Activated CD8-positive, alpha-beta T cell treated with anti-CD3 and anti-CD28 coated beads, Interleukin-2, amount 10 ng/mL, durations not matched to agents 7 days and 5 days (primary cell): ENCODE measurements around the gene CRY2. TPM values are rescaled to one million over a fixed set of nuclear protein-coding genes. Genes with fewer than 3 reads are reported as not detected.

Experiments
- ATAC-seq: fragments of 150-1000 bp; cut with Tn5 transposase; one replicate; pipeline ENCODE4 v1.10.0; 2021; ENCODE audit warnings: moderate library complexity
- CTCF ChIA-PET: fragments of 350-600 bp; sonication (Branson Sonifier 250); formaldehyde crosslinking; loops from one replicate; lab custom pipeline; 2021; ENCODE audit warnings: antibody characterized with exemption; lab: Charles Lee
- POLR2A ChIA-PET: fragments of 350-600 bp; sonication (Branson Sonifier 250); formaldehyde crosslinking; loops from one replicate; lab custom pipeline; 2021; ENCODE audit warnings: antibody characterized with exemption; lab: Charles Lee
- DNase-seq: peaks from one replicate; pipeline ENCODE4 v3.0.0-alpha.2; 2020
- H3K27ac Mint-ChIP-seq: one replicate; pipeline ENCODE4 v1.8.0; 2021; ENCODE audit warnings: mild to moderate bottlenecking, mixed read lengths
- H3K27me3 Mint-ChIP-seq: one replicate; pipeline ENCODE4 v1.8.0; 2021; ENCODE audit warnings: low read depth, mixed read lengths
- H3K36me3 Mint-ChIP-seq: one replicate; pipeline ENCODE4 v1.8.0; 2021; ENCODE audit warnings: low read depth, mixed read lengths
- H3K4me1 Mint-ChIP-seq: one replicate; pipeline ENCODE4 v1.8.0; 2021; ENCODE audit warnings: low read depth, mixed read lengths
- H3K4me3 Mint-ChIP-seq: one replicate; pipeline ENCODE4 v1.8.0; 2021; ENCODE audit warnings: mild to moderate bottlenecking, mixed read lengths
- H3K9me3 Mint-ChIP-seq: one replicate; pipeline ENCODE4 v1.8.0; 2022; ENCODE audit warnings: mixed read lengths; ENCODE audit not compliant: insufficient read depth
- total RNA-seq, 2 experiments: library from RNA; stranded (reverse); gene quantifications; one replicate each; pipeline ENCODE4 v1.2.3, GENCODE V29; 2021

CRY2 gene
- total RNA-seq, 2 experiments from 2014 or later: 24.4 to 28.1 TPM

GRCh38 chr11:45864041-45864440 lies 16.8 kb downstream of the CRY2 start:
- Mint-ChIP-seq H3K4me3 (no peak overlapping the region), H3K9me3 (no peaks in the 10 kb centered on the region), H3K27me3 (no peaks in the 10 kb centered on the region), H3K27ac (no peak overlapping the region), H3K4me1 (no peaks in the 10 kb centered on the region), H3K36me3 (peaks cover 29% of the 10 kb centered on the region)
- ChIA-PET CTCF (interaction anchor here (1.2 kb wide), 1 partner anchor 92 kb away, joined by 3 read pairs; no protein-coding TSS in a partner anchor), POLR2A (no interaction called here)
- DNase-seq (no peak), ATAC-seq (no peak)

- Mint-ChIP-seq H3K27me3 (no peaks in the 10 kb centered on the region), H3K27ac (no peak overlapping the region), H3K4me3 (no peak overlapping the region), H3K9me3 (no peaks in the 10 kb centered on the region), H3K36me3 (peaks cover 23% of the 10 kb centered on the region), H3K4me1 (no peaks in the 10 kb centered on the region)
- DNase-seq (no peak), ATAC-seq (no peak)
- ChIA-PET POLR2A (no interaction called here), CTCF (no interaction called here)
Observed at GRCh38 chr11:45869551-45869950, 22.3 kb downstream of the CRY2 start.

GRCh38 chr11:45870706-45871105 lies 23.4 kb downstream of the CRY2 start:
- Mint-ChIP-seq H3K4me1 (no peaks in the 10 kb centered on the region), H3K4me3 (no peak overlapping the region), H3K9me3 (no peaks in the 10 kb centered on the region), H3K27ac (no peak overlapping the region), H3K27me3 (no peaks in the 10 kb centered on the region), H3K36me3 (peaks cover 23% of the 10 kb centered on the region)
- no peak for DNase-seq
- ChIA-PET POLR2A (interaction anchor here (1.1 kb wide), 1 partner anchor 47 kb away, joined by 3 read pairs; the partner anchor contains the start of gene PEX16), CTCF (no interaction called here)
- ATAC-seq: no peak

GRCh38 chr11:45871638-45872037 lies 24.4 kb downstream of the CRY2 start:
- no peak overlapping the region for H3K27ac Mint-ChIP-seq
- ChIA-PET CTCF (interaction anchor here (1.2 to 3.4 kb wide), 4 partner anchors 13 to 135 kb away, joined by 3 to 24 read pairs (median 13); partner anchors contain the start of gene PEX16), POLR2A (interaction anchor here (0.6 kb wide), 1 partner anchor 45 kb away, joined by 3 read pairs; no protein-coding TSS in a partner anchor)
- H3K4me3 Mint-ChIP-seq: no peak overlapping the region
- DNase-seq (no peak), ATAC-seq (no peak)
- H3K36me3 Mint-ChIP-seq: peaks cover 19% of the 10 kb centered on the region
- H3K9me3 Mint-ChIP-seq: no peaks in the 10 kb centered on the region
- no peaks in the 10 kb centered on the region for H3K27me3 Mint-ChIP-seq
- H3K4me1 Mint-ChIP-seq: no peaks in the 10 kb centered on the region

- no peaks in the 10 kb centered on the region for H3K4me1 Mint-ChIP-seq
- CTCF ChIA-PET: interaction anchor here (0.7 to 3.4 kb wide), 10 partner anchors 11 to 134 kb away, joined by 3 to 24 read pairs (median 4); partner anchors contain the start of gene PEX16
- H3K36me3 Mint-ChIP-seq: peaks cover 17% of the 10 kb centered on the region
- H3K9me3 Mint-ChIP-seq: no peaks in the 10 kb centered on the region
- no peak overlapping the region for H3K27ac Mint-ChIP-seq
- POLR2A ChIA-PET: interaction anchor here (0.7 kb wide), 1 partner anchor 37 kb away, joined by 3 read pairs; no protein-coding TSS in a partner anchor
- DNase-seq (peak; percentile 43), ATAC-seq (peak; percentile 82)
- H3K27me3 Mint-ChIP-seq: no peaks in the 10 kb centered on the region
- H3K4me3 Mint-ChIP-seq: no peak overlapping the region
Observed at GRCh38 chr11:45872651-45873356, 25.5 kb downstream of the CRY2 start.

GRCh38 chr11:45876401-45876800 lies 29.1 kb downstream of the CRY2 start:
- ATAC-seq (no peak), DNase-seq (no peak)
- H3K9me3 Mint-ChIP-seq: no peaks in the 10 kb centered on the region
- no peak overlapping the region for H3K27ac Mint-ChIP-seq
- CTCF ChIA-PET: no interaction called here
- H3K4me1 Mint-ChIP-seq: no peaks in the 10 kb centered on the region
- no peaks in the 10 kb centered on the region for H3K27me3 Mint-ChIP-seq
- no peak overlapping the region for H3K4me3 Mint-ChIP-seq
- H3K36me3 Mint-ChIP-seq: peaks cover 17% of the 10 kb centered on the region
- POLR2A ChIA-PET: no interaction called here

- Mint-ChIP-seq H3K36me3 (peaks cover 15% of the 10 kb centered on the region), H3K4me1 (no peaks in the 10 kb centered on the region), H3K27ac (no peak overlapping the region), H3K9me3 (no peaks in the 10 kb centered on the region), H3K27me3 (no peaks in the 10 kb centered on the region), H3K4me3 (no peak overlapping the region)
- ATAC-seq (no peak), DNase-seq (no peak)
- CTCF ChIA-PET: no interaction called here
- POLR2A ChIA-PET: no interaction called here
Observed at GRCh38 chr11:45877221-45877620, 29.9 kb downstream of the CRY2 start.

GRCh38 chr11:45877845-45878244 lies 30.6 kb downstream of the CRY2 start:
- H3K4me3 Mint-ChIP-seq: no peak overlapping the region
- no peaks in the 10 kb centered on the region for H3K9me3 Mint-ChIP-seq
- POLR2A ChIA-PET: no interaction called here
- DNase-seq: no peak
- H3K4me1 Mint-ChIP-seq: no peaks in the 10 kb centered on the region
- ATAC-seq: no peak
- H3K36me3 Mint-ChIP-seq: peaks cover 15% of the 10 kb centered on the region
- CTCF ChIA-PET: no interaction called here
- H3K27me3 Mint-ChIP-seq: no peaks in the 10 kb centered on the region
- H3K27ac Mint-ChIP-seq: no peak overlapping the region

GRCh38 chr11:45879803-45880686 lies 32.8 kb downstream of the CRY2 start:
- POLR2A ChIA-PET: no interaction called here
- Mint-ChIP-seq H3K36me3 (peaks cover 12% of the 10 kb centered on the region), H3K9me3 (no peaks in the 10 kb centered on the region), H3K27ac (no peak overlapping the region), H3K4me1 (peaks cover under 1% of the 10 kb centered on the region), H3K4me3 (no peak overlapping the region), H3K27me3 (no peaks in the 10 kb centered on the region)
- CTCF ChIA-PET: no interaction called here
- DNase-seq (no peak), ATAC-seq (no peak)

- ATAC-seq (no peak), DNase-seq (no peak)
- Mint-ChIP-seq H3K4me1 (peaks cover 3% of the 10 kb centered on the region), H3K27ac (no peak overlapping the region), H3K9me3 (no peaks in the 10 kb centered on the region), H3K4me3 (no peak overlapping the region), H3K36me3 (peaks cover 12% of the 10 kb centered on the region), H3K27me3 (no peaks in the 10 kb centered on the region)
- ChIA-PET CTCF (no interaction called here), POLR2A (no interaction called here)
Observed at GRCh38 chr11:45880772-45881570, 33.7 kb downstream of the CRY2 start.

- Mint-ChIP-seq H3K27ac (no peak overlapping the region), H3K27me3 (peaks cover 4% of the 10 kb centered on the region), H3K9me3 (no peaks in the 10 kb centered on the region), H3K4me1 (peaks cover 3% of the 10 kb centered on the region), H3K4me3 (no peak overlapping the region), H3K36me3 (peaks cover 12% of the 10 kb centered on the region)
- DNase-seq: no peak
- CTCF ChIA-PET: no interaction called here
- POLR2A ChIA-PET: no interaction called here
- ATAC-seq: no peak
Observed at GRCh38 chr11:45881708-45882368, 34.6 kb downstream of the CRY2 start.
